NB4 (cell line): ENCODE data around the gene SFXN5.
A peak's percentile ranks its signal among the peaks of the same experiment; 100 is the strongest.

Source experiments
- DNase-seq: peaks from one replicate; pipeline ENCODE4 v3.0.0; 2010; ENCODE audit warnings: low read depth
- H3K4me3 ChIP-seq: one replicate; pipeline ENCODE4 v1.5.1; 2011; ENCODE audit warnings: mild to moderate bottlenecking, low read depth, low read length, moderate library complexity
- CTCF ChIP-seq: IDR thresholded peaks from one replicate; pipeline ENCODE4 v1.5.1; 2012; ENCODE audit warnings: low read depth, low read length
- MYC ChIP-seq: IDR thresholded peaks from 2 replicates; pipeline ENCODE4 v1.6.1; 2011; ENCODE audit warnings: low read depth, low read length
- POLR2A ChIP-seq: IDR thresholded peaks from 2 replicates; pipeline ENCODE4 v1.6.1; 2011; ENCODE audit warnings: mild to moderate bottlenecking; ENCODE audit not compliant: insufficient read length; ENCODE audit errors: extremely low read depth
- TF ChIP-seq, protein P1 (sequence below): IDR thresholded peaks from 2 replicates; pipeline ENCODE4 v1.6.1; 2011; ENCODE audit warnings: low read depth, low read length

SFXN5 gene

DNA sequence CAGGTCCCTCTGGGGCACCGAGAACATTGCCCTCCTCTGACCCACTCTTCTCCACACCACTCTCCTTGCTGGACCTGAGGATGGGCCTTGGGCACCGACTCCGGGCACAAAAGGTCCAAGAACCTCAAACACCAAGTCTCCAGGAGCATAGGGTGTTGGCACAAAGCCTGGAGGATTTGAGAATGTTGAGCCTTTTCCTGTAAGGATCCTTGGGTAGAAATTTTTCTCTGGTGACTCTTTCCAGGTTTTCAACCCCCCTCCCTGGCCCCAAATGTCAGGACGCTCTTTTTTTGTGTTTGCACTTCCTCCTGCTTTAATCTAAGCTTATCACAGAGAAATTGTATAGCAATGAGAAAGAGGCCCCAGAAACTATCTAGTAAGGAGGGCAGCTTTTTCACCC is 175.1 kb downstream of the SFXN5 start:
- TF ChIP-seq POLR2A (no peak), MYC (no peak), CTCF (no peak)
- TF ChIP-seq, protein P1, sequence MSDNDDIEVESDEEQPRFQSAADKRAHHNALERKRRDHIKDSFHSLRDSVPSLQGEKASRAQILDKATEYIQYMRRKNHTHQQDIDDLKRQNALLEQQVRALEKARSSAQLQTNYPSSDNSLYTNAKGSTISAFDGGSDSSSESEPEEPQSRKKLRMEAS: no peak
- no peak overlapping the region for H3K4me3 ChIP-seq
- DNase-seq: no peak

GRCh38 chr2:72895759-72896281 is 175.7 kb downstream of the SFXN5 start:
- no peak for DNase-seq
- no peak overlapping the region for H3K4me3 ChIP-seq
- no peak for TF ChIP-seq MYC
- TF ChIP-seq POLR2A: no peak
- TF ChIP-seq, protein P1: no peak
- TF ChIP-seq CTCF: no peak

DNA sequence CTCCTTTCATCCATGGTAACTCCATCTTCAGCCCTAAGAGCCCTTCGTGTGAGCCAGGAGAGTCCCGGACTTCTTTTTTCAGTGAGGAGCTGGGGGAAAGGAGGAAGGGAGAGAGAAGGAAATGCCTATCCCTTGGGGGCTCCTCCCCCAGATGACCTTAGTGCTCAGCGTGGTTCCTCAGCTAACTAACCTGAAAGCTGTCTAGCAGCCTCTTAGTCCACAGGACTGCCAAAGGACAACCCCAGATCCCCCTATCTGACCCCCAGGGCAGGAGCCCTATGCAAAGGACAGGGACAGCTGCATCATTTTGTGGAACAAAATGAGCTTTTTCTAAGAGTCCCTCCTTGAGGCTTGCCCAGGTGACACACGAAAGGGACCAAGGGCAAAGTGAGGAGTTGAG is 176.4 kb downstream of the SFXN5 start:
- TF ChIP-seq POLR2A (no peak), CTCF (no peak), MYC (no peak)
- TF ChIP-seq, protein P1: no peak
- DNase-seq: peak; percentile 48
- H3K4me3 ChIP-seq: no peak overlapping the region

DNA sequence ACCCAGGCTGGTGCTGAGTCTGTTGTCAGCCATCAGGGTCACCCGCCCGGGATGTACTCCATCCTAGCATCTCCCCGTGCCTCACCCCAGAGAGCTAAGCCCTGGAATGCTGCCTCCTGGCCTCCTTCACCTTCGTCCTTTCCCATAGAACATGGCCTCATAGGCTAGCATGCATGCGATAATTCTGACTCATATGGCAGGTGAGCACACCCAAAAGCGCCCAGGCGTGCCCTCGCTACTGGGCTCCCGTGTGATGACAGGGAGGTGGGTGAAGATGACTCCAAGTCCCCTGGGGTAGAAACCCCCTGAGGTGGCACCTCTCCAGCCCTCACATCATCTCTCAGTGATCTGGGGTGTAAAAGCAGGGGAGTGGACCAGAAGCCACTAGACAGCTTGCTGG is 177.0 kb downstream of the SFXN5 start:
- no peak for DNase-seq
- no peak overlapping the region for H3K4me3 ChIP-seq
- no peak for TF ChIP-seq MYC
- no peak for TF ChIP-seq CTCF
- no peak for TF ChIP-seq POLR2A
- TF ChIP-seq, protein P1: no peak

DNA sequence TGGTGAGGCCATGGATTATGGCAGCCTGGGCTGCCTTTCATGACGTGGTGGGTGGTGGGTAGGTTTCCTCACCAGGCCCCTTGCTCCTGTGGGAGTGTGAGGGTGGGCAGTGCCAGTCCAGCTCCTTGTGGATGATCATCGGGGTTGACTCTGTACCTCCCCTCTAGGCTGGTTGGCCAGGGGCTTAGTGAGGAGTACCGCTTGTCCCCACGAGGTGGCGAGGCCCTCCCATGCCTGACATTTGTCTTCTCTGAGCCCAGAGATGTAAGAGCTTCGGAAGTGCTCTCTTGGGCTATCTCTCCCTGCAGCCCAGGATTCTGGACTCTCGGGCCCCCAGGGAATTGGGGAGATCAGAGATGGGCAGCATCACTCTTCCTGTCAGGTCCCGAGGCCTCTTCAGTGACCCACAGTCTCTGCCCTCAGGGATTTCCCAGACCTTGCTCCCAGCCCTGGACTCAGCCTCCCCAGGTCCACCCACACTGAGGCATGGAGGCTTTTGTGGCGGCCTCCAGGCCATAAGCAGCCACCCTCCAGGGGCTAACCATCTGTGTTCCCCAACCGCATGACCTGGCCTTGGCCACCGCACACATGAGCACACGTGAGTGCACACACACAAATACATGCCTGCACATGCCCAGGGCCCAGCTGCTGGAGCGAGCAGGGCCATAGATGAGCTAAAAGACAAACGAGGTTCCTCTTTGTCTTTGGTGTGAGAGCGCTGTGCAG is 177.8 kb downstream of the SFXN5 start:
- H3K4me3 ChIP-seq: no peak overlapping the region
- TF ChIP-seq, protein P1: 0 out of 2 replicates have a peak, but pooled peaks have one; percentile 23
- TF ChIP-seq CTCF (peak; percentile 80), MYC (peak; percentile 31; the same call in 1 of the 2 replicates), POLR2A (no peak)
- peak; percentile 75 for DNase-seq
